SW480 (cell line): Measurements from ENCODE around the gene PPP2R2C.

Experiments used
- DNase-seq: peaks from one replicate; pipeline ENCODE4 v3.0.0-alpha.2; 2016; ENCODE audit warnings: low spot score

PPP2R2C gene

GRCh38 chr4:6425336-6425735 lies 47.1 kb downstream of the PPP2R2C start:
- DNase-seq, result no peak

DNA sequence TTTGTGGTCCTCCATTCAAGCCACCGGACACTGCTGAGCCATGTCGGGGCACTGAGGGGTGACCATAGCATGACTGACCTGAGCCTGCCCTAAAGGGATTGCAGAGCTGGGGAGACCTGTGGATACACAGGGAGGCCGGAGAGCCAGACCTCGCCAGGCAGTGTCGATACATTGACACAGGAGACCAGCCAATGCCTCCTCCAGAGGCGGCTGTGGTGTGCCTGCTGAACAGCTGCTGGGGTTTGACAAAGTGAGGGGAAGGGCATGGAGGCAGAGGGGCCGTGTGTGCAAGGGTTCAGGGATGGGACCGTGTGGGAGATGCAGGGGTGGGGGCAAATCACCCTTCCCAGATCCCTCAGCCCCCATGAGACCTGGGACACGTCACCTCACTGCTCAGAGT lies 48.0 kb downstream of the PPP2R2C start:
- DNase-seq, result no peak

DNA sequence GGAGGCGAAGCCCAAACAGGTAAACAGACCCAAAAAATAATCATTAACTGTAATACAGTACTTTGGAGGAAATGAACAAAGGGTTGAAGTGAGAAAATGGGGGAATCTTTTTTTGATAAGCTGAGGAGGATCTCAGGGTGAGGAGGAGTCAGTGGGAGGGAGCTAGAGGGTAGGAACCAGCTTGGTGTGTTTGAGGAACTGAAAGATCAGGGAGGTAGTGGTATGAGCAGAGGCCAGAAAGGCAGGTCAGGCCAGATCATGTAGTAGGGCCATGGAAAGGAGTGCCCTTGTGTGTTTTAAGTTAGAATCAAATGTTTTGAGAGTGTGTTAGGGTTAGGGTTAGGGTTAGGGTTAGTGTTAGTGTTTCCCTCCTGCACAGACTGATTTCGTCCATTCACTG lies 48.8 kb downstream of the PPP2R2C start:
- no peak for DNase-seq

- DNase-seq, result no peak
Measured at GRCh38 chr4:6422866-6423265, 49.5 kb downstream of the PPP2R2C start.

- no peak for DNase-seq
Measured at GRCh38 chr4:6422105-6422504, 50.3 kb downstream of the PPP2R2C start.

GRCh38 chr4:6421397-6421796 lies 51.0 kb downstream of the PPP2R2C start:
- no peak for DNase-seq

DNA sequence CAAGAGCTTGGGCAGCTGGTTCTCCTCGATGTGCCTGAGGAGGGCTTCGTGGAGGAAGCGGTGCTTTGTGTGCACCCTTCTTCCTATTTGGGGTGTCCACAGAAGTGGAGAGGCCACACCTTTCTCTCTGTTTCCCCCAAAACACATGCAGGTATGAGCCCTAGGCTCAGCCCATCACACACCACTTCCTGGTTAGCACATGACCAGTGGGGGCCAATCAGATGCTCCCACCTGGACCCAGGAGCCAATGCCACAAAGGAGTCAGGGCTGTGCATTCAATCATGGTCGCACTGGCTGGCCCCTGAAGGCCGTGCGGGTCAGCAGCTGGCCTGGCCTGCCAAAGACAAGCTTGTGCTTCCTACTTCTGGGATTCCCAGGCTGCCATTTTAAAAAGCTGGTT lies 51.4 kb downstream of the PPP2R2C start:
- DNase-seq, result no peak

DNA sequence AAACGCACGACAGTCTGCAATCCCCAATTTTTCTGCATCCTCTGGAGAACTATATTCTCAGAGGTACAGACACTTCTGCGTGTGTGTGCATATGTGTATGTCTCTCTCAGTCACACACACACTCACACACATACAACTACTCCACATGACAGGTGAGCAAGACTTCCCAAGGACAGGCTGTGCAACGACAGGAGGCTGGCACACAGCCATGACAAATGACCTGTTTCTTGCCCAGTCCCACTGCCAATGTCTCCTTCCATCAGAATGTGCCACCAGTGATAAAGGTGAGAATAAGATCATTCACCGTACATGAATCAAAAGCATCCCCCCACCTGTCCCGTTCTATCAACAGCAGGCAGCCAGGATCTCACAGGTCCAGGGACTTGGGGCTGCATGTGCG lies 52.4 kb downstream of the PPP2R2C start:
- DNase-seq, result no peak

- no peak for DNase-seq
Measured at GRCh38 chr4:6419452-6420028, 52.9 kb downstream of the PPP2R2C start.

DNA sequence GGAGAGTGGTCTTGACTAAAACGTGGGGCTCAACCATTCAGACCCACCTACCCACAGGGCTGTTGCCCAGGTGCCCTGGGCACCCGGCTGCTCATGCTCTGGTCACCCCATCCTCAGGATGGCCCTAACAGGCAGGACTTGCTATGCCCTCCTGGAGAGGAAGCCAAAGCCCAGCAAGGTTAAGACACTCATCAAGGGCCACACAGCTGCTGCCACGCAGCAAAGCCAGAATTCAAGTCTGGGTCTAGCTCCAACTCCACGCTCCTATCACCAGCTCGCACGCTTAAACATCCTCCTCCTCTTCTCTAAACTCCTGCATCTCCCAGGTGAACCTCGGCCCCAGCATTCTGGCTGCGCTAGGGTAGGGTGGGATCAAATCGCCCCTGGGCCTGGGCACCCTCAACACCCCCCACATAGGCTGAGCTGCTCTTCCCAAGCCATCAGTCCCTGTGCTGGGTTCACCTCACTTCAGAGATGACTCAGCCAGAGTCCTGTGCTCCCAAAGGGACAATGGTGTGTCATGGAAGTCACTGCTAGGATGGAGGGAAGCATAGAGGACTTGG lies 54.1 kb downstream of the PPP2R2C start:
- no peak for DNase-seq

DNA sequence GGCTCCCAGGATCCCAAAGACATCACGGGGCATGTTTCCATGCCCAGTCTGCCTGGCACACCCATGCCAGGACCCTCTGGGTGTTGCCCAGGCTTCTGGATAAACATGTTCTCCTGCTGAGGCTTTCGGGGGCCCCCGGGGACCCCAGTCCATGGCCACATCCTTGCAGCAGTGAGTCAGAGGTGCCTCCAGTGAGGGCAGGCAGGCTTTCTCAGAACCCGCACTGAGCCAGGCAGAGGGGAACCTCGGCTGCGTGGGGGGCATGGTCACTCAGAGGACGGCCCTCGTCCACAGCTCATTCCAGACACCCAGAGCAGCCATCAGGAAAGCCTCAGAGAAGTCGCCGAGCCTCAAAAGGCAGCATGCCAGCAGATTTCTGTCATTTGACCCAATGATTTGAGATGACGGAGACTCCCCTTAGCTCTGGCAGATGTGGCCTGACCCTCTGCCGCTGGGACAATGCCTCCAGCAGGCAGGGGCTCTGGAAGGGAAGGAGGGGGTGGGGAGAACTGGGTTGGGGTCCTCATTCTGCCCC lies 54.8 kb downstream of the PPP2R2C start:
- DNase-seq, result no peak

- DNase-seq, result no peak
Measured at GRCh38 chr4:6416518-6417286, 55.7 kb downstream of the PPP2R2C start.

GRCh38 chr4:6415031-6415705 lies 57.2 kb downstream of the PPP2R2C start:
- DNase-seq, result no peak

- DNase-seq, result no peak
Measured at GRCh38 chr4:6414578-6414977, 57.8 kb downstream of the PPP2R2C start.

- DNase-seq, result no peak
Measured at GRCh38 chr4:6410664-6411063, 61.8 kb downstream of the PPP2R2C start.

DNA sequence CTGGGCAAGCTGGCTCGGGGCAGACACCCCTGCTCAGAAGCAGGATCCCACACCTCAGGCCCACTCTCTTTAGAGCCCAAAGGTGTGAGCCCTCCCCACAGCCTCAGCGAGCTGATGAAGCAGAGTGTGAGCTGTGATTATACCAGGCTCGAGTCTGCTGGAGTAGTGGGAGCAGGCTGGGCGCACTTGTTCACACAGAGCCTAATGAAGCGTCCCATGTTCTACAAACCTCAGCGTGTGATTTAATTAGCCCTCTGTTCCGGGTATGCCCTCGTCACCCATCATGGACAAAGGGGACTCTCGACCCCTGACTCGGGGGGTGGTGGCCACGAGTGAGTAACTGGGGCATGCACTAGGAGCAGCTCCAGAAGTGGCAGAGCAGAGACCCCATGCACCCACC lies 62.3 kb downstream of the PPP2R2C start:
- DNase-seq, result no peak

DNA sequence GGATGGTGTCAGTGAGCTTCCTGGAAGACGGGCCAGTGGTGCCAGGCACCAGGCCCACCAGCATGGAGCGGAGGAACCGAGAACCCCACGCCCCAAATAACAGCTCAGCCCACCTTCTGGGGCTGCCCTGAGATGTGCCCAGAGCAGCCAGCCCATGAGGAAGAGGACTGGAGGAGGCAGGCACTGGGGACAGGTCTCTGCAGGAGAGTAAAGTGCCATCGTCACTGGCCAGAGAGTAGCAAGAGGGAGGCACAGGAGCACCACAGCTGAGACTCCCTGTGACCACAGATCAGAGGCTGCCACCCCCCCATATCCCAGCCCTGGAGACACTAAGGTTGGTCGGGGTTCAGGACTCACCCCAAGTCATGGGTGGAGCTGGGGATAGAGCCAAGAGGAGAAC lies 63.0 kb downstream of the PPP2R2C start:
- DNase-seq, result no peak

DNA sequence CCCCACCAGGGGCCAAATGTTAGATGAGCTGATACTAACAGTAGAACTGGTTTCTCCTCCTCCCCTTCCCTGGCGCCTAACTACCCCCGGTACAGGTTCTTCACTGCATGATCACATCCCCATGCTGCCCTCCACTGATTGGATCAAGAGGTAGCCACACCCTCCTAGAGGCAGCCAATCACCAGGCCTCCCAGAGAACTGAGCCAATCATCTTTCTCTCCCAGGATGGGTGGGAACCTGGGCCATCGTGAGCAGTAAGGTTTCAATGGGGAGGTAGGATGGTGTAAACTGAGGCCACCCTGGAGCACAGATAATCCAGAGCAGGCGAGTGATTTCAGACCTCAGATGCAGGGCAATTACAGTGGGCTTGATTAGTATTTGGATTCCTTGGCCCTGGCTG lies 64.2 kb downstream of the PPP2R2C start:
- peak; percentile 17 for DNase-seq

GRCh38 chr4:6405397-6405706 lies 67.1 kb downstream of the PPP2R2C start:
- DNase-seq, result no peak

DNA sequence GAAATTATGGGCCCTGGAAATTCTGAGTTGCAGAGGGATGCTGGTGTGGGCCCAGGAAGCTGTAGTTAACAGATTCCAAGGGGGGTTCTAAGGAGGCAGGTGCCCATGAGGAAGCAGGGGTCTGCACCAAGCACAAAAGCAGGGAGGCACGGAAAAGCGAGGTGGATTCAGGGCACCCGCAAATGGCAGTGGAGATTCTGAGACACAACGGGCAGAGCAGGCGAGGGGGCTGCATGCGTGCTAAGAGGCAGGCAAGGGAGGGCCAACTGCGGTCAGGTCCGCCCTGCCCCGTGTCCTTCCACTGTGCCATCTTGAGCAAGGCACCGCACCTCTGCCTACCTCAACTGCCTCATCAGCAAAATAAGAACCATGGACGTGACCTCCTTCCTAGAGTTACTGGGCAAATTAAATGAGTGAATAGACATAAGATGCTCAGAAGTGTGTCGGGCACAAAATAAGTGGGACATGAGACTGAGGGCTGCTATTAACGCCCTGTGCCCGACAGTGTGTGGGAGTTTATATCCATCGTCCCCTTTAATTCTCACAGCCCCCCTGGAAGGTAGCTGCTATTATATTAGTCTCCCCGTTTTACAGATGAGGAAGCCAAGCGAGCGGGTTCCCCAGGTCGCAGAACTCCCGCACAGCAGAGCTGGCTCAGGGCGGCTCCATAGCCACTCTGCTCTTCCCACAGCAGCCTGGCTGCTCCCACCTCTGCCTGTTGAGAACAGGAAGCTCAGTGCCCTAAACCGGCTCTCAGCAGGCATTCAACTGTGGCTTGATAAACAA lies 67.6 kb downstream of the PPP2R2C start:
- no peak for DNase-seq

DNA sequence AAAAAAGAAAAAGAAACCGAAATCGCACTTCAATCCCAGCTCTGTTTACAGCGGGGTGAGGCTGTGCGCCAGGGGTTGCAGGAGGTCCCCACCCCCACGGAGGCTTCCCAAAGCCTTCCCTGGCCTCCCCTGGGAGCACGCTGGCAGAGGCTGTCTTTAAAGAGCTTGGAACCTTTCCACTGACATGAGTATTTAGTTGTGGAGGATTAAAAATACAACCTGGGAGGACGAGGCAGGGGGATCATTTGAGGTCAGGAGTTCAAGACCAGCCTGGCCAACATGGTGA lies 69.1 kb downstream of the PPP2R2C start:
- DNase-seq, result no peak

- no peak for DNase-seq
Measured at GRCh38 chr4:6402566-6403399, 69.6 kb downstream of the PPP2R2C start.
